HEK293T (cell line): ENCODE measurements around the gene SLC41A1.
A peak's percentile ranks its signal among the peaks of the same experiment; 100 is the strongest.

Experiments used
- ARNT ChIP-seq: fragments of 450-650 bp; IDR thresholded peaks from 2 replicates; pipeline ENCODE4 v1.6.1; 2017; ENCODE audit warnings: mild to moderate bottlenecking
- BHLHE40 ChIP-seq: fragments of 450-650 bp; IDR thresholded peaks from 2 replicates; pipeline ENCODE4 v1.6.1; 2016; ENCODE audit warnings: mild to moderate bottlenecking, moderate library complexity, borderline replicate concordance
- ELF4 ChIP-seq: fragments of 450-650 bp; IDR thresholded peaks from 2 replicates; pipeline ENCODE4 v1.6.1; 2017; ENCODE audit warnings: antibody characterized with exemption
- FOXA1 ChIP-seq: fragments of 450-650 bp; IDR thresholded peaks from 2 replicates; pipeline ENCODE4 v1.6.1; 2016; ENCODE audit warnings: mild to moderate bottlenecking
- FOXK2 ChIP-seq: fragments of 450-650 bp; IDR thresholded peaks from 2 replicates; pipeline ENCODE4 v1.6.1; 2016; ENCODE audit warnings: mild to moderate bottlenecking
- FOXM1 ChIP-seq: fragments of 450-650 bp; IDR thresholded peaks from 2 replicates; pipeline ENCODE4 v1.6.1; 2017; ENCODE audit warnings: mild to moderate bottlenecking, borderline replicate concordance
- HDGF ChIP-seq: fragments of 450-650 bp; IDR thresholded peaks from 2 replicates; pipeline ENCODE4 v1.6.1; 2017; ENCODE audit warnings: antibody characterized with exemption, borderline replicate concordance
- L3MBTL2 ChIP-seq: fragments of 450-650 bp; conservative IDR thresholded peaks from 2 replicates; pipeline ENCODE4 v1.6.1; 2016; ENCODE audit warnings: mild to moderate bottlenecking
- LEF1 ChIP-seq: fragments of 450-650 bp; IDR thresholded peaks from 2 replicates; pipeline ENCODE4 v1.6.1; 2017; ENCODE audit warnings: mild to moderate bottlenecking, borderline replicate concordance
- NFRKB ChIP-seq: fragments of 450-650 bp; IDR thresholded peaks from 2 replicates; pipeline ENCODE4 v1.6.1; 2016; ENCODE audit warnings: mild to moderate bottlenecking, moderate library complexity
- SP1 ChIP-seq: fragments of 450-650 bp; IDR thresholded peaks from 2 replicates; pipeline ENCODE4 v1.6.1; 2017
- SUZ12 ChIP-seq: fragments of 450-650 bp; IDR thresholded peaks from 2 replicates; pipeline ENCODE4 v1.6.1; 2016; ENCODE audit warnings: mild to moderate bottlenecking
- TARDBP ChIP-seq: fragments of 450-650 bp; IDR thresholded peaks from 2 replicates; pipeline ENCODE4 v1.6.1; 2016
- ZNF384 ChIP-seq: fragments of 450-650 bp; IDR thresholded peaks from 2 replicates; pipeline ENCODE4 v1.6.1; 2016

DNA sequence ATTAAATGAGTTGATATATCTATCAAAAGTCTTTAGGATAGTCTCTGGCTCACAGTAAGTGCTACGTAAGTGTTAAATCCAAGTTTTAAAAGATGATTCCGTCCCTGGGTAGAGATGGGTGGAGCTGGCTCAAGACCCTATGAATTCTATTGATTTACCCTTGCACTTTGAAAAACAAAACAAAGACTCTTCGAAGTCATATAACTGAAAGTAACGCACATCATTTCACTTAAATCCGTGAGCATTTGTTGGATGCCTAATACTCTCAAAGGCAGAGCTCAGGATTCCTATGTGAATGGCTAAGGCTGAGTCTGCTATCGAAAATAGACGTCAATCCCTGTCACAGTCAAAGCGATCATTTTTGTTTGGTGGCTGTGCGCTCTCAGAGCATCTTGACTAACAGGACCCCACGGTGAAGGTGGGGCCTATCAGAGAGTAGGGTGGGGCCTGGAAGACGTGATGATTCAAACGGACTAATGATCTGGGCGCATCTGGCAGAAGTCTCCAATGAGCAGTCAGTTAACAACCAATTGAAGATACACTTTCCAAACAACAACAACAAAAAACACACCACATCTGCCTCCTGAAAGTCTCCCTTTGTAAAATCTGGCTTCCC lies 61.9 kb downstream of the SLC41A1 start:
- TF ChIP-seq TARDBP (no peak), FOXM1 (peak; percentile 74), ARNT (no peak), FOXK2 (no peak), SP1 (no peak), ELF4 (no peak), BHLHE40 (no peak), SUZ12 (no peak), HDGF (no peak), L3MBTL2 (no peak), ZNF384 (no peak), FOXA1 (no peak), NFRKB (no peak), LEF1 (no peak)
